H1 (cell line): ENCODE data around the gene TRAPPC3. TPM values are rescaled to one million over a fixed set of nuclear protein-coding genes. Genes with fewer than 3 reads are reported as not detected.

Experiments used
- ATF2 ChIP-seq: IDR thresholded peaks from 2 replicates; pipeline ENCODE4 v1.6.1; 2012; ENCODE audit warnings: low read length, inconsistent platforms
- CBX5 ChIP-seq: fragments of 300-800, 300-1000 bp; sonication (generic); IDR thresholded peaks from 2 replicates; pipeline ENCODE4 v1.7.1; 2016; ENCODE audit warnings: antibody characterized with exemption, low read length, low read depth
- CBX8 ChIP-seq: fragments of 300-800, 300-1000 bp; sonication (generic); IDR thresholded peaks from 2 replicates; pipeline ENCODE4 v1.7.1; 2016; ENCODE audit warnings: low read depth, low read length, borderline replicate concordance
- CHD2 ChIP-seq: IDR thresholded peaks from 2 replicates; pipeline ENCODE4 v1.6.1; 2012; ENCODE audit warnings: low read length, improper control_type of control experiment
- CREB1 ChIP-seq: IDR thresholded peaks from 2 replicates; pipeline ENCODE4 v1.6.1; 2012; ENCODE audit warnings: inconsistent platforms
- EP300 ChIP-seq, 2 experiments: IDR thresholded peaks; 1 replicate in 1 of 2; 2 replicates in 1 of 2; pipeline ENCODE4 v1.6.1; 2011 to 2012; ENCODE audit warnings: low read depth in 2 of 2, low read length in 2 of 2, mild to moderate bottlenecking in 2 of 2, borderline replicate concordance in 1 of 2, inconsistent platforms in 1 of 2, moderate library complexity in 1 of 2
- EZH2 ChIP-seq: fragments of 200-600 bp; sonication (generic); IDR thresholded peaks from 2 replicates; pipeline ENCODE4 v1.7.1; 2012; ENCODE audit warnings: low read depth, mild to moderate bottlenecking, moderate library complexity, low read length, inconsistent platforms; ENCODE audit not compliant: severe bottlenecking
- FOSL1 ChIP-seq: IDR thresholded peaks from 2 replicates; pipeline ENCODE4 v1.6.1; 2011; ENCODE audit warnings: mild to moderate bottlenecking, low read depth, low read length, moderate library complexity; ENCODE audit not compliant: insufficient read depth
- GABPA ChIP-seq: IDR thresholded peaks from 2 replicates; pipeline ENCODE4 v1.6.1; 2011; ENCODE audit warnings: mild to moderate bottlenecking, low read length, moderate library complexity, borderline replicate concordance; ENCODE audit not compliant: insufficient read depth
- JUND ChIP-seq: IDR thresholded peaks from 2 replicates; pipeline ENCODE4 v1.6.1; 2011; ENCODE audit warnings: mild to moderate bottlenecking, improper control_type of control experiment, low read length
- KDM5A ChIP-seq: fragments of 200-600 bp; IDR thresholded peaks from 2 replicates; pipeline ENCODE4 v1.7.1; 2012; ENCODE audit warnings: mild to moderate bottlenecking, low read length, inconsistent platforms, mixed read lengths
- MAFK ChIP-seq: IDR thresholded peaks from 2 replicates; pipeline ENCODE4 v1.6.1; 2012; ENCODE audit warnings: low read depth, mild to moderate bottlenecking, improper control_type of control experiment, low read length
- NRF1 ChIP-seq: IDR thresholded peaks from 2 replicates; pipeline ENCODE4 v1.6.1; 2011; ENCODE audit warnings: mild to moderate bottlenecking, low read depth, low read length, improper control_type of control experiment
- POLR2A ChIP-seq, 2 experiments: IDR thresholded peaks; 1 replicate in 1 of 2; 2 replicates in 1 of 2; pipeline ENCODE4 v1.6.1; 2011; ENCODE audit warnings: low read depth in 2 of 2, low read length in 2 of 2, mild to moderate bottlenecking in 2 of 2; ENCODE audit errors: control extremely low read depth in 1 of 2
- POLR2AphosphoS5 ChIP-seq: IDR thresholded peaks from 2 replicates; pipeline ENCODE4 v1.6.1; 2011; ENCODE audit warnings: low read depth, low read length
- POU5F1 ChIP-seq: IDR thresholded peaks from 2 replicates; pipeline ENCODE4 v1.6.1; 2011; ENCODE audit warnings: low read depth, mild to moderate bottlenecking, low read length, moderate library complexity
- RAD21 ChIP-seq, 2 experiments: IDR thresholded peaks in 1 of 2; conservative IDR thresholded peaks in 1 of 2; 2 replicates each; pipeline ENCODE4 v1.6.1; 2011; ENCODE audit warnings: low read depth in 2 of 2, low read length in 2 of 2, improper control_type of control experiment in 1 of 2, inconsistent platforms in 1 of 2, mild to moderate bottlenecking in 1 of 2, moderate library complexity in 1 of 2
- SAP30 ChIP-seq: fragments of 300-600 bp; sonication (generic); IDR thresholded peaks from 2 replicates; pipeline ENCODE4 v1.7.1; 2012; ENCODE audit warnings: low read length, moderate library complexity, mild to moderate bottlenecking, inconsistent platforms; ENCODE audit not compliant: insufficient read depth, insufficient replicate concordance
- SIX5 ChIP-seq: IDR thresholded peaks from 2 replicates; pipeline ENCODE4 v1.6.1; 2011; ENCODE audit warnings: mild to moderate bottlenecking, low read depth, low read length
- SP4 ChIP-seq: IDR thresholded peaks from 2 replicates; pipeline ENCODE4 v1.6.1; 2012; ENCODE audit warnings: low read length, inconsistent platforms
- TAF1 ChIP-seq: IDR thresholded peaks from 2 replicates; pipeline ENCODE4 v1.6.1; 2011; ENCODE audit warnings: mild to moderate bottlenecking, low read depth, low read length
- TBP ChIP-seq: IDR thresholded peaks from 2 replicates; pipeline ENCODE4 v1.6.1; 2011; ENCODE audit warnings: low read depth, low read length, improper control_type of control experiment
- TCF12 ChIP-seq: IDR thresholded peaks from 2 replicates; pipeline ENCODE4 v1.6.1; 2011; ENCODE audit warnings: low read depth, mild to moderate bottlenecking, low read length
- polyA plus RNA-seq, 7 experiments: library from polyadenylated mRNA; depleted of rRNA in 3 of 7; stranded (reverse) in 5 of 7; unstranded in 2 of 7; fragments of >200 nt in 5 of 7; fragments of 200-250 nt in 2 of 7; gene quantifications; 1 replicate in 5 of 7; 2 replicates in 1 of 7; 4 replicates in 1 of 7; pipeline versions ENCODE4 v1.2.1 to v1.2.3, GENCODE V29; 2011 to 2013; ENCODE audit warnings: missing spikeins in 2 of 7, mixed read lengths in 2 of 7
- total RNA-seq: library from RNA; stranded (reverse); fragmentation: NEBNext Ultra II Directional; extraction: Animal tissue kit (Norgen Biotek cat#: 25700); gene quantifications from 2 replicates; pipeline ENCODE4 v1.2.1, GENCODE V29; 2021

Gene TRAPPC3
- total and polyA plus RNA-seq, 2 of the 8 experiments (the other 6 are each of a cell fraction or from before 2014, with no cell fraction given): 47.8 to 51.0 TPM

GRCh38 chr1:36176106-36176949 lies 27.0 kb upstream of the TRAPPC3 start (continued):
- no peak for TF ChIP-seq ATF2
- TF ChIP-seq JUND: no peak
- peak in 1 of 2 experiments; percentile 24; a peak in 1 of 3 replicates for TF ChIP-seq POLR2A (IDR thresholded peaks at IDR 0.05; ENCODE audit: control extremely low read depth in 1 of 2, low read depth in 2 of 2, low read length in 2 of 2)
- TF ChIP-seq GABPA: peak; percentile 75; the same call in 1 of the 2 replicates
- TF ChIP-seq SAP30: no peak
- no peak for TF ChIP-seq FOSL1
- 0 out of 2 replicates have a peak, but pooled peaks have one; percentile 14 for TF ChIP-seq TBP
- TF ChIP-seq TAF1: peak; percentile 57
- no peak for TF ChIP-seq EP300 (IDR thresholded peaks at IDR 0.05; ENCODE audit: borderline replicate concordance in 1 of 2, low read depth in 2 of 2, low read length in 2 of 2)
- peak; percentile 92 for TF ChIP-seq CREB1
- peak; percentile 62; the same call in 1 of the 2 replicates for TF ChIP-seq POLR2AphosphoS5
- no peak for TF ChIP-seq KDM5A
- no peak for TF ChIP-seq CBX5
- TF ChIP-seq SP4: no peak
- TF ChIP-seq TCF12: no peak
- no peak for TF ChIP-seq CBX8
- no peak for TF ChIP-seq EZH2
- peak; percentile 16 to 57; a peak in 3 of 4 replicates for TF ChIP-seq RAD21 (IDR thresholded peaks at IDR 0.05 in 1 of 2, conservative IDR thresholded peaks at IDR 0.05 in 1 of 2; ENCODE audit: low read depth in 2 of 2, low read length in 2 of 2)
- TF ChIP-seq SIX5: no peak
- TF ChIP-seq POU5F1: no peak
- peak; percentile 7; the same call in 1 of the 2 replicates for TF ChIP-seq CHD2
- no peak for TF ChIP-seq MAFK
- no peak for TF ChIP-seq NRF1
